Measurements from ENCODE around the gene LZTFL1.

LZTFL1 gene

DNA sequence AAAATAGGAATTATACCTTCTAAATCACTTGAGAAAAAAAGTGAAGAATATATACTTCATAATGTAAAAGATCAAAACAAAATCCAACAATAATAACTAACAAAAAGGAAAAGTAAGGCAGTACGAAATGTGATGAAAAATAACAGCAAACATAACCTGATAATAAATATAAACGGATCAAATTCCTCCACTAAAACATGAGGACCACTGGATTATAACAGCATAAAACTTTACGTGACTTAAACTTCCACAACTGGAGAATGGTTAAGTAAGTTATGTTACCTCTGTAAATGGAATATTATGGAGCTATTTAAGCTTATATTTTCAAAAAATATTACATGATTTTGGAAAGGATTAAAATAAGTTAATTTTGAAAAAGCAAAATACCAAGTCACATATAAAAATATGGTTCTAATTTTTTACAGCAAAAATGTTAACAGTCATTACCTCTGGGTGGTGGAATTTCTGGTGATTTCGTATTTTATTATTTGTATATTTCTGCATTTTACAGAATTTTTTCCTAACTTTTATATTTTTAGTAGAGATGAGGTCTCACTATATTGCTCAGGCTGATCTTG lies 52.6 kb downstream of the LZTFL1 start:
- TF ChIP-seq, protein P1, sequence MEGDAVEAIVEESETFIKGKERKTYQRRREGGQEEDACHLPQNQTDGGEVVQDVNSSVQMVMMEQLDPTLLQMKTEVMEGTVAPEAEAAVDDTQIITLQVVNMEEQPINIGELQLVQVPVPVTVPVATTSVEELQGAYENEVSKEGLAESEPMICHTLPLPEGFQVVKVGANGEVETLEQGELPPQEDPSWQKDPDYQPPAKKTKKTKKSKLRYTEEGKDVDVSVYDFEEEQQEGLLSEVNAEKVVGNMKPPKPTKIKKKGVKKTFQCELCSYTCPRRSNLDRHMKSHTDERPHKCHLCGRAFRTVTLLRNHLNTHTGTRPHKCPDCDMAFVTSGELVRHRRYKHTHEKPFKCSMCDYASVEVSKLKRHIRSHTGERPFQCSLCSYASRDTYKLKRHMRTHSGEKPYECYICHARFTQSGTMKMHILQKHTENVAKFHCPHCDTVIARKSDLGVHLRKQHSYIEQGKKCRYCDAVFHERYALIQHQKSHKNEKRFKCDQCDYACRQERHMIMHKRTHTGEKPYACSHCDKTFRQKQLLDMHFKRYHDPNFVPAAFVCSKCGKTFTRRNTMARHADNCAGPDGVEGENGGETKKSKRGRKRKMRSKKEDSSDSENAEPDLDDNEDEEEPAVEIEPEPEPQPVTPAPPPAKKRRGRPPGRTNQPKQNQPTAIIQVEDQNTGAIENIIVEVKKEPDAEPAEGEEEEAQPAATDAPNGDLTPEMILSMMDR (IDR thresholded peaks at IDR 0.05; ENCODE audit: insufficient read depth, low read depth, low read length, missing control alignments): no peak
- DNase-seq (ENCODE audit: low read depth): no peak
- H3K4me3 ChIP-seq (ENCODE audit: low read length): no peak overlapping the region

DNA sequence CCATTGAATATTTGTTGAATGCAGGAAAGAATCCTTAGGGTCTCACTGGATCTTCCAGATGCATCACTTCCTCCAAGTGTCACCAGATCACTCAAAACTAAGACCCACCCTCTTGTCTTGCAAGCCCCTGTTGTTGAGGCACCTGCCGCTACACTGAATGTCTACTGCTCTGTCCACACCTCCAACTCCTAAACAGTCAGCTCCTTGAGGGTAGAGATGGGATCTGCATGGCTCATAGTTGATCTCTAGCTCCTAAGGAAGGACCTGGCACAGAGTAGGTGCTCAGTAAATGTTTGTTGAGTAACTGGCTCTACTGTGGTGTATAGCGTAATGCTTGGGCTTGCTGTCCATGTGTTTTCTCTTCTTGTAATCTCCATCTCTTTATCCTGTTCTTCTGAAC lies 54.4 kb downstream of the LZTFL1 start:
- H3K4me3 ChIP-seq (ENCODE audit: low read length): no peak overlapping the region
- TF ChIP-seq, protein P1 (IDR thresholded peaks at IDR 0.05; ENCODE audit: insufficient read depth, low read depth, low read length, missing control alignments): no peak
- no peak for DNase-seq (ENCODE audit: low read depth)

DNA sequence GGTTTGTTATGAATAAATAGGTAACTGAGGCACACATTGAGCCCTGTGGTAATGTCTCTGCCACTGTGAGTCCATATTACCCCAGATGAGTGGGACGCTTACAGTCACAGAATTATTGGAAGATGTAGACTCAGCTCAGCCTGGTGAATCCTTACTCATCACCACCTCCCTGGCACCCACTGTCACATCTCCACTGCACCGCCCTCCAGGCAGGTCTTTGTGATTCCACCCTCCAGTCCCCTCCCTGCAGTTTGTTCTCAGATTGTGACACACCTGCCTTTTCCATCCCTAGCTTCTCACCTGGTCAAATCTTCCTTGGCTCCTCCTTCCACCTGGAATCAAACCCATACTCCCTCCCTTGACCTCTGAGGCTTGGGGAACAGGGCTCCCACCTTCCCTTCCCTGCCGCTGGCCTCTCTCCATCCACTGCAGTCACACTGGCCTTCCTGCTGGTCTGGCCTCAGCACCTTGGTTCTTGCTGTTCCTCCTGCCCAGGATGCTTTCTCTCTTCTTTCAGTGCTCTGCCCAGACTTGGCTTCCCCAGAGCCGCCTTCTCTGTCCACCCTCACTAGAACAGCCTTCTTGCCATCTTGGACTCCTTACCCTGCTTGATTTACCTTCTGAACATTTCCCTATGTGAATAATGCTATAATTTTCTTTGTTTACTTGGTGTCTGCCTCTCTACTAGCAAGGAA lies 55.0 kb downstream of the LZTFL1 start:
- no peak overlapping the region for H3K4me3 ChIP-seq (ENCODE audit: low read length)
- no peak for DNase-seq (ENCODE audit: low read depth)
- TF ChIP-seq, protein P1 (IDR thresholded peaks at IDR 0.05; ENCODE audit: insufficient read depth, low read depth, low read length, missing control alignments): no peak

DNA sequence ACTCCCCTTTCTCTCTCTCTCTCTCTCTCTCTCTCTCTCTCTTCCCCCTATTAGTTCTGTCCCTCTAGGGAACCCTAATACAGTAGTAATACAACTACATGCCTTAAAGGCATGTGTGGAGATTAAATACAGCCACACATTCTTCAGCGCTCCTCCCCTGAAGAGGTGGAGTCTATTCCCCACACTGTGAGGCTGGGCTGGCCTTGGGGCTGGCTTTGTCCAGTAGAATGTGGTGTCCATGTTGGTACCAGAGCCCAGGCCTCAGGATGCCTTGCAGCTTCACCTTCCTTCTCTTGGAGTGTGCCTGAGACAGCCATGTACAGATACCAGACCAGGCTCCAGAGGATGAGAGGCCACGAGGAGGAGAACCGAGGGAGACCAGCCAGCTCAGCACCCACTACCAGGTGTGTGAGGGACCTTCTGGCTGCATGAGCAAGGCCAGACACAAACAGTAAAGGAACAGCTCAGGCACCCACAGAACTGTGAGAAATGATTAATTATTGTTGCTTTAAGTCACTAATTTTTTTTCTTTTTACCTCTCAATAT lies 56.2 kb downstream of the LZTFL1 start:
- DNase-seq (ENCODE audit: low read depth): no peak
- TF ChIP-seq, protein P1 (IDR thresholded peaks at IDR 0.05; ENCODE audit: insufficient read depth, low read depth, low read length, missing control alignments): no peak
- H3K4me3 ChIP-seq (ENCODE audit: low read length): no peak overlapping the region

DNA sequence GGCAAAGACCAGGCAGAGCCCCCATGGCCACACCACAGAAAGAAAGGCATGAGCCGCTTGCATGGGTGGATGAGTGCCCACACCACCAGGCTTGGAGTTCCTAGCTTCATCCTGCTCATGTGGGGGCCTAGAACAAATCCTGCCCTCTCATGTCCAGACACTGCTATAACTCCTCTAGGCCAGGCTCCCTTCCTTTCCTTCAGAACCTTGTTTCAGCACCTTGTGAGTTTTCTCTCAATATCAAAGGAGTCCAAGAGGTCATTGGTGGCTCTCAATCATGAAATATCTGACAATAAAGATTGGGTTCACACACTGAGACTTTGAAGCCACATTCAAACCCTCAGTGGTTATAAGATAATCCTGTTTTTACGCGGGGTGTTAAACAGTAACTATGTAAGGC lies 58.3 kb downstream of the LZTFL1 start:
- no peak overlapping the region for H3K4me3 ChIP-seq (ENCODE audit: low read length)
- DNase-seq (ENCODE audit: low read depth): no peak
- TF ChIP-seq, protein P1 (IDR thresholded peaks at IDR 0.05; ENCODE audit: insufficient read depth, low read depth, low read length, missing control alignments): no peak

DNA sequence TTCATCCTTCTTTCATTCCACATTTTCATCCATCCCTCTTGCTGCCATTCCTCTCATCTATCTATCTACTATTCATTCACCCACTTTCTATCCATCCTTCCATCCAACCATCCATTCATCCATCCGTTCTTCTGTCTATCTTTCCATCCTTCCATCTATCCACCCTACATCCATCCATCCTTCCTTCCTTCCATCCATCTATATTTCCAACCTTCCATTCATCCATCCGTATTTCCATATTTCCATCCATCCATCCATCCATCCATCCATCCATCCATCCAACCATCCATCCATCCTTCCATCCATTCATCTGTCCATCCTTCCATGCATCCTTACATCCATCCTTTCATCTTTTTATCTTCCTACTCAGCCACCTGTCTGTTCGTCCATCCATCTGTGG lies 59.5 kb downstream of the LZTFL1 start:
- no peak overlapping the region for H3K4me3 ChIP-seq (ENCODE audit: low read length)
- TF ChIP-seq, protein P1 (IDR thresholded peaks at IDR 0.05; ENCODE audit: insufficient read depth, low read depth, low read length, missing control alignments): no peak
- no peak for DNase-seq (ENCODE audit: low read depth)
